Stimulated activated CD4-positive, alpha-beta T cell treated with anti-CD3 and anti-CD28 coated beads, TNF-alpha, amount 100 ng/mL, for 4 hours (primary cell): ENCODE data around the gene RNF112.

Experiments used
- DNase-seq, 3 experiments: peaks; one replicate each; pipeline ENCODE4 v3.0.0-alpha.2; 2020; ENCODE audit warnings: low read depth in 3 of 3

Gene RNF112

DNA sequence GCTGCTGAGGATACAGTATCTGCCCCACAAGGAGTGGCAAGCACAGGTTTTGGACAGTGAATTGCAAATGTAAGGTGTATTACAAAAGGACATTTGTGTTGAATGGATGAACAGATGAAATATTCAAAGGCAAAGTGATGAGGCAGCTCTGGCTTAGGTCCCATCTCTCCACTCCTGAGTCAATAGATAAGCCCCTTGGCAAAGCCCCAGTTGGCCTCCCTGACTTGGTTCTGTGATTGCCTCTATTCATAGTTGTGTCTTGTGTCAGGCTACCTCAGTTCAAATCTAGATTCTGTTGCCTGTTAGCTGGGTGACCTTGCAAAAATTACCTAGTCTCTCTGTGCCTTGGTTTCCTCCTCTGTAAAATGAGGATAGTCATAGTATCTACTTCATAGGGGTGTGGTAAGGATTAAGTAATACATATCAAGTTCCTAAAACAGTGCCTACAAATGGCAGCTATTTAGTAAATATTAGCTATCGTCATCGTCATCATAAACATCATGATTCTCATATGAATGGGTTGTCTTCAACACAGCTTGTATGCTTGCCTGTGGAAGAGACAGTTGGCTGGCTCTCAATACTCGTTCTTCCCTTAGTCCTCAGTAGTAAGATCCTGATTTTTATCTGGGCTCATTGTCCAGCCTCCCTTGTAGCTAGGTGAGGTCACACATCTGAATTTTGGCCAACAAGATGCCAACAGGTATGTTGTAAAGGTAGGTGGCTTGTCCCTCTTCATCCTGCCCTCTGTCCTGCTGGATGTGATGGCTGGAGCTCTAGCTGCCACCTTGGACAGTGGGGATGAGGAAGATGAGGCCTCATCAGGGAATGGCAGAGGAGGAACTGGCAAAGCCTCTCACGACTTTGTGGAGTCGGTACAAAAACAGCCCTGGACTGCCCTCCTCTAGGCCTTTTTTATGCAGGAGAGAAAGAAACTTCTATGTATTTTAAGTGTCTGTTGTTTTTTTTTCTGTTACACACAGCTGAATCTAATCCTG, 21.9 kb upstream of the RNF112 start:
- no peak for DNase-seq

DNA sequence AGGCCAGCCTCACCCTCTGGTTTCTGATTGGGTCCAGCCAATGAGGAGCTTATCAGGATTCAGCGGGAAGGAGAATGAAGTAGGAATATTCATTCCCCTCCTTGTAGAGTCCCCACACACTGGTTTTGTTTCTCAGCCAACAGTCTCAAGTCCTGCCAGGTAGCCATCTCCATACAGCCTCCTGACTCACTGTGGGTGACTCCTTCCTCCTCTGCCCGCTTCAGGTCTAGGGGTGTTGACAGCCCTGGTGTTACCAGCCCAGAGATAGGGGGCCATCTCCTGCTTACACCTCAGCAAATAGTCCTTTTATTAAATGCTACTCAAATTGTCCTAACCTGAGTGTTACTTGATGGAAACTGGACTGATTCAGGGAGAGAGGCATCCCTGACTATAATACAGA, 20.1 kb upstream of the RNF112 start:
- DNase-seq = no peak

DNA sequence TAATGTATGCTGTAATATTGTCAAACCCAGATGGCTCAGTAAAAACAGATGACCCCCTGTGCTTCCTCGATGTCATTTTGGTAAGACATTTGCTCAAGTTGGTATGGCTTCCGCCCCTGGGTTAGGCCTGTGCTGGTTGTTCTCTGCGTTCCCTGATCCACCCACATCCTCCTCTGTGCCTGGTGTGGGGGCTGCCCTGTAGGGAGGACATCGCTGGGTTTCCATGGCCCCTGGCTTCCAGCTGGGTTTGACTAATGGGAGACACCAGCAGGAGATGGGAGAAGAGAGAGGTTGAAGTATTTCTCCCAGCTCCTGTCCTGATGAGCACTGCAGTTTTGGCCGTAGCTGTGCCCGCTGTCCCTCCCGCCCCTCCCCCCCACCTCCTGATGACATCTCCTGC, 19.6 kb upstream of the RNF112 start:
- no peak for DNase-seq

DNA sequence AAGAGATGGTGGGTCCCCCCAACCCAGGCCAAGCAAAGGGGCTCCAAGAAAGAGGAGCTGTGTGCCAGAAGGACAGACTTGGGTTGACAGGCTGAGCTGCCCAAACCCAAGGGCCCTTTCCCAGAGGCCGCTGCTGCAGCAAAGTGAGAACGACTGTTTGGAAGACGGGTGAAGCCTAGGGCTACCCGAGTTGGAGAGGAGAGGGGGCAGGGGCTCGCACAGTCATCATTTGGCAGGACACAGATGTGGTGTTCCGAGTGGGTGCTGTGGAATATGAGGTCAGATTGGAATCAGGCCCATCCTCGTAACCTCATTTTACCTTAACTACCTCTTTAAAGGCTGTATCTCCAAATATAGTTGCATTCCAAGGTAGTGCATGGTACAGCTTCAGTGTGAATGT, 18.7 kb upstream of the RNF112 start:
- DNase-seq = no peak

DNA sequence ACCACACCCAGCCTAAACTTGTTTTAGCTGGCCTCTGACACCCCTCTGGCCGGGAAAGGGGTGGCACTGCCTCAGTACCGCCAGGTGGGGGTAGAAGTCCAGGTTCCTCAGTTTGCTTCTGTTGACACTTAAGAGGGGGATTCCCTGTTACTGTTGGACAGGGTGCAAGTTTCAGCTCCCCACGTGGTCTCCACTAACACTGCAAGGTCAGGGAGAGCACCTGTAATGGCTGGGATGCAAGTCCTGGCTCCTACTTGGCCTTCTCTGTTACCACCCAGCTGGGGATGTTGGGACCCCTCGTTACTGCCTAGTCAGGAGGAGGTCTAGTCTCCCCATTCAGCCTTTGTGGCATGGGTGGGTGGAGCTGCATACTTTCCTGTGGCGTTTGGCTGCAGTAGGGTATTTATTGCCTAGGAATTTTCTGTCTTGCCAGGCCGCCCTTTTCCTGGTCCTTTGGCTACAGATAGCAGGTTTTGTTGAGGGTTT, 13.4 kb upstream of the RNF112 start:
- DNase-seq = no peak

DNA sequence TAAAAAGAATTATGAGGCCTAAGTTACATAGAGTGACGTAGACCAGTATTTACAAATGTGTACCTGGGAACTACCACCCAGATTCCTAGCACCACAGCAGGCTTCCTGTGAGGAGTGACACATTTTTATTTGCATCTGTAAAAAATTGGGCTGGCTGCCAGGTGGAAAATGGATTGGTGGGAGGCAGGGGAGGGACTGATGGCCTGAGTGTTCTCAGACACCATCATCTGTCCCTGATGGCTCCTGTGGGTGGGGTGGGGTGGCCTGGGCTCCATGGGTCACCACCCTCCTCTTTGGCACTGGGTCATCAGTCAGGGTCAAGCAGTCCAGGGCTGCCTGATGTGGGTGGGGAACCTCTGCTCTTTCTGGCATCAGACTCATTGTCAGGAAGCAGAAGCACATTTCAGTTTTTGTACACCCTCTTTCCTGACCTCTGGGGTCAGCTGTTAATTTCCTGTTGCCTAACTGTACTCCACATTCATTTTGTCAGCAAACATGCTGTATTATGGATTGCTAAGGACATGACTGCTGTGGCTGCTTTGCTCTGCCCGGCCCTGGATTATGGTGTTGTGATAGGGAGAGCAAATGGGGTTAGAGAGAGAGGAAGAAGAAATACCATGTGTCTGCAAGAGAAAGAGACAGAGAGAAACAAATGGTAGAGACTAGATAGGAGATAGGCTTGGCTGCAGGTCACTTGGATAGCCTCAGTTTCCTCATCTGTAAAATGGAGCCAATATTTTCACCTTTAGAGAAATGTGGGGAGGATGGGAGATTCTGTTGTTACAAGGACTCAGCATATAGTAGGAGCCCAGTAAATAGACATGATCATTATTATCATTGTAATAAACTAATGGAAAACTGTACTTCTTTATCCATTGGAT, 12.5 kb upstream of the RNF112 start:
- no peak for DNase-seq

DNA sequence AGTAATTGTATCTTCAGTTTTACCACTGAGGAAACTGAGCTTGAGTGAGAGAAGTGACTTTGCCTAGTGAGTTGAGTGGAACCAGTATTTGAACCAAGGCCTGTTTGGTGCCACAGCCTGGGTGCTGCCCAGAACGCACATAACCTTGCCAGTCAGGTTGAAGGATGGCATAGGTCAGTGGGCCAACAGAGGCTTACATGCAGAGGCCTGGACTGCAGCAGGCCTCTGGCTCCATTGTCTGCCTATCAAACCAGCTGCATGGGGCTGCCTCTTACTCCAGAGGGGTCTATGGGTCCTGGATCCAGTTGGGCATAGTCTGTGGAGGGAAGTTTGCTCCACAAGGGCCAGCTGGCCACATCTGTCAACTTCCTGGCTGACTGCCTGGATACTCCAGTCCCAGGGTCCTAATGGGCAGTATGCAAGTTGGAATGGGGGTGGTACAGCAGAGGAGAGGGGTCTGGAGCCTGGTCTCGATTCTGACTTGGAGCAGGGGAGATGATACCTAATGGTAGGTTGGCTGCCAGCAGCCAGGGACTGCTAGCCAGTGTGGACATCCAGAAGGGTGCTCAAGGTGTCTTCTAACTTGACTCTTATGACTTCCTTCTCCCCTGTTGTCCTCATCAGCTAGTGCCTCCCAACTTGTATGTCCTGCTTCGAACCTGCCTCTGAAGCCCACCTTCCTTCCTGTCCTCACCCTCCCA, 11.1 kb upstream of the RNF112 start:
- DNase-seq = no peak

DNA sequence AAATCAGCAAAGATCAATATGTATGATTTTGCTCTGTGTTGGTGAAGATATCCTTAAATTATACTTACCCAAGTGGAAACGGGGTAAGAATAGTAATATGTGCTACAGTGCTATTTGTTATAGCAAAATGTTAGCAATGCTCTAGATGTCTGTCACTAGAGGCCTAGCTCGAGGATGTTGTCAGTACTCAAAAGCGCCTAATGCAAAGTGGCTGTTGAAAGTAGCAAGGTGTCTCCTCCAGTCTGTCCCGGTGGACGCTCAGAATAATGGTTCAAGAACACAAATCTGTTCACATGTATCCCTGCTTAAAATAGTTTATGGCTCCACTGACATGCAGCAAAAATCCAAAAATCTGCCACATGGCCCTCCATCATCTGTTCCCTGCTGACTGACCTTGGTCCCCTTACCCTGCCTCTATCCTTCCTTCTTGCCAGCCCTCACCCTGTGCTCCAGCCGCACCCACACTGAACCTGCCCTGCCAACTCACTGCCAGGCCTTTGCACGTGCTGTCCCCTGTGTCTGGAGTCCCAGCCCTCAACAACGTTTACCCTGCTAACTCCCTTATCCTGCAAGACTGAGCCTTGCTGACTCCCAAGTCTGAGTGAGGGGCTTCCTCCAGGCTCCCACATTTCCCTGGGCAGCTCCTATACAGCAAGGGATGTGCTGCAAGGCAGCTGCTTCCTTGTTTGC, 9.6 kb upstream of the RNF112 start:
- no peak for DNase-seq

DNA sequence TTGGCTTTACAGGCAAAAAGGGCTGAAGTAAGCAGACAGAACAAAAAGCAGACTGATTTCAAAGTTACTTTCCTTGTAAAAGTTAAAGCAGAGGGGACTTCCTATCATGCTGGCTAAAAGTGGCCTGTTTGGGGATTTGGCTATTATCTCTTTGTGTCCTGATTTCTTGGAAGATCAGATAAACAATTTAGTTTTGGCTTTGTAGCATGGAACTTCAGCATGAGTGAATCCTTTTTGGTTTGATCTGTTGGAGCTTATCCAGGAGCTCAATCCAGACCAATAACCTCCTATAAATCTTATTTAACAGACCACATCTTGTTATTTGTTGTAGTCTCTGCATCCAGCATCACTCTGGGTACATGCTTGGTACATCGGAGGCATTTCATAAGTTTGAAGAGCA, 8.9 kb upstream of the RNF112 start:
- DNase-seq = no peak

DNA sequence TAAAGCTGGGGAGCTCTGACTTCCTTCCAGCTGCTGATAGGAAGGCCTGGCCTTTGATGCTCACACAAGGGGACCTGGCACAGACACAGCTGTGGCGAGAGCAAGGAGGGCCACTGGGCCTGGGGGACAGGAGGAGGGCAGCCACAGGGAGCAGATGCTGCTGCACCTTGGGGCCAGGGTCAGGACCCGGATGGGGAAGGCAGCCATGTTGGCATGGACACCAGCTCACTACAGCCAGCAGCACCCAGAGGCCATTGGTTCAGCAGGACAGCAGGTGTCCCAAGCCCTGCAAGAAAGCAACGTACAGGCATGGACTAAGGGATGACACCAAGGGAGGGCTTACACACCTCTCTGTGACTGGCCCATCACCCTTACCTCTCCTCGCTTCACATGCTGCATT, 8.0 kb upstream of the RNF112 start:
- DNase-seq = no peak

DNA sequence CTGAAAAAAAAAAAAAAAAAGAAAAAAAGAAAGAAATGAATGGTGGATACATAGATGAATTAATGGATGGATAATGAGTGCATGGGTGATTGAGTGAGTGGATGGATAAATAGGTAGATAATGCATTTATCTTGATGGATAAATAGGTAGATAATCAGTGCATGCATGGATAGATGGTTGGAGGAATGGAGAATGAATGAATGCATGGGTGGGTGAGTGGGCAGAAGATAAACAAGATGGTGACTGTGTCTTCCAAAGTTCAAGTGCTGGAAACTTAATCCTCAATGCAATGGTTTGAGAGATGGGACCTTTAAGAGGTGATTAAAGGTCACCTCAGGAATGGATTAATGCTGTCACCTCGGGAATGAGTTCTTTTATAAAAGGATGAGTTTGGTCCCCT, 6.8 kb upstream of the RNF112 start:
- DNase-seq = no peak

DNA sequence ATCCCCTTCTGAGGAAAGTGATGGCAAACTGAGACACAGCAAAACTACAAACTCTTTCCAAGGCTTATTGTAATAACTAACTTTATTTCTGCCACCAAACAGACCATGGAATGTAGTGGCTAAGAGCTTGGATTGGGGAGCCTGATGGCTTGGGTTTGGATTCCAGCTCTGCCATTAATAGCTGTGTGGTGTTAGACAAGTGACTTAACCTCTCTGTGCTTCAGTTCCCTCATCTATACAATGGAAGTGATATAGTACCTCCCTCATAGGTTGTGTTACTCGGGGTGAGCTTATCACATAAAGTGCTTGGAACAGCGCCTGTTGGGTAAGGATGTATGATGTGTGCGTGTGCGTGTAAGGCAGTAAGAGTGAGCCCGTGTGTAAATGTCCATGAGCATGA, 5.9 kb upstream of the RNF112 start:
- no peak for DNase-seq

DNA sequence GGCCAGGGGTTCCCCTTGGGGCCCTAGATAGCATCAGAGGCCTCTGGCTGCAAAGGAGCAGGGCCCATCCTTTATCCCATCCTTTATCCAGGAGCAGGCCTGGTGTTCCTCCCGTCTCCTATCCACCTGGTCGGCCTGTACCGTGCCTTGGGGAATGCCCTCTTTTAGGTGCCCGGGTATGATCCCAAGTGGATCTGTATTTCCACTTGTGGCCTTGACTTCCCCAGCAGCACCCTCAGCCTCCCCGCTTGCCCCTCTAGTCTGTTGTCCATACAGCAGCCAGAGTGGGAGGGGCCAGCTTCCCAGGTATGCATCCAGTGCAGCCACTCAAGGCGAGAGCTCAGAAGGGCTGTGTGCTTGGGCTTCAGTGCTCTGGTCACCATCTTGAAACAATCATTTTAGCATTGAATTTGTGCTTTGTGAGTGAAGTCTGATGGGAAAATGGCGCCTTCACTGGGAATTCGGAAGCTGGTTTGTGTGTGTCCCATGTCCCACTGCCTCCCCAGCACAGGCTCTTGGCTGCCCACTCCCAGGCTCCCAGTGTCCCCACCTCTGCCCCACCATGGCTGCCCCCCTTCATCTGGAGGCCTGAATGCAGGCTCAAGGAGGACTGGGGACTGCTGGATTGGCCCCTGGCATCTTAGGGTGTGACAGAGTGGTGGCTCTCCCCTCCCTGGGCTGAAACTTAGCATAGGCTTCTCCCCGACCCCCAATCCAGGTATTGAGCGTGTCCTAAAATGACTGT, 3.3 kb upstream of the RNF112 start:
- no peak for DNase-seq

DNA sequence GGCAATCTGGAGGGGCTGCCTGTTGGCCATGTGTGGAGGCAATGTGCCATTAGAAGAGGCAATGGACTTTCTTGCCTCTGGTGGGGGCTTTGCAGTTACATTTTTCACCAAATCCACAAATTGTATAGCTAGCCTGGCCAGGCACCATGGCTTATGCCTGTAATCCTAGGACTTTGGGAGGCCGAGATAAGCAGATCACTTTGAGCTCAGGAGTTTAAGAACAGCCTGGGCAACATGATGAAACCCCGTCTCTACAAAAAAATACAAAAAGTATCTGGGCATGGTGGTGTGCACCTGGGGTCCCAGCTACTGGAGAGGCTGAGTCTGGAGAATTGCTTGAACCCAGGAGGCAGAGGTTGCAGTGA, 2.7 kb upstream of the RNF112 start:
- DNase-seq = no peak

DNA sequence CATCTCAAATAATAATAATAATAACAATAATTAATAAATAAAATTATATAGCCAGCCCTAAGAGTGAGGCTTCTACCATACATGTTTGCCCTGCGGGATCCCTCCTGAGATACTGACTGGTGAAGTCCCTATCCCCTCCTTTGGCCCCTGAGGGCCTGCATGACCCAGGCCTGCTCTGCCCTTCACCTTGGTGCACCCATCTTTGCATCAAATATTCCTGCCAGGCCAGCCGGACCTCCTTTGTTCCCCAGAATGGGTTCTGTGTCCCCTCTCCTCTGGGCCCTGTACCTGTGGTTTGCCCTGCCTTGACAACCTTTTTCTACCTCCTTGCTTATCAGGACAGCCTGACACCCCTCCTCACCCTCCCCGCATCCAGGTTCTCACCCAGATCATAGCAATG, 2.0 kb upstream of the RNF112 start:
- no peak for DNase-seq

DNA sequence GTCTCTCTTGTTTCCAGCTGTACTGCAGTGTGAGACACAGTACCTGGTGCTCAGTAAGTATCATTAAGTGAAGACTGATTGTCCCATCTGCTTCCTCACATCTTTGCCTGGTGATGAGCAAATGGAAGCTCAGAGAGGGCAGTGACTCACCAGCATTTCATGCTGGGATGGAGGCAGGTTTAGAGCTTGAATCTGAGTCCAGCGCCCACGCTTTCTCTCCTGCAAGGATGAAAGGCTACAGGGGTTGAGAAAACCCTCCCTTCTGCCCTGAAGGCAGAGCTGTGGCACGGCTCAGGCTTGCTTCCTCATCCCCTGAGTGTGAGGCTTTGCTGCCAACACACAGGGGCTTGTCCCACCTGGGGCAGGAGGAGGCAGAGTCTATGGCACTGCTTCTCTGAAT, 1.5 kb upstream of the RNF112 start:
- no peak for DNase-seq

DNA sequence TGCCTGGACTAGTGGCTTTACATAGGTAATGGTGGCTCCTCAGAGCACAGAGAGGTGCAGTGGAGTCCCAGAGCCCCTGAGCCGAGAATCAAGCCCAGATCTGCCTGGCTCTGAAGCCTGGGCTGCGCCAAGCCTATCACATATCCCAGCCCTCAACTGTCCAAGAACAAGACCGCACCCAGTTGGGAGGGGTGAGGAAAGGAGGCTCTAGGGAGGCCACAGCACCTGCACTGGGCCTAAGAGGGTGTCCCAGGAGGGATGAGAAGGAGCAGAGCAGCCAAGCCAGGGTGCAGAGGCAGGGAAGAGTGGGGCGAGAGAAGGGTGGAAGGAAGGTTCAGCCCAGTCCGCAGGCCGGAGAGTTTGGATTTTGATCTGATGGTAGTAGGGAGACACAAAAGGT, 941 bp upstream of the RNF112 start:
- DNase-seq = no peak

DNA sequence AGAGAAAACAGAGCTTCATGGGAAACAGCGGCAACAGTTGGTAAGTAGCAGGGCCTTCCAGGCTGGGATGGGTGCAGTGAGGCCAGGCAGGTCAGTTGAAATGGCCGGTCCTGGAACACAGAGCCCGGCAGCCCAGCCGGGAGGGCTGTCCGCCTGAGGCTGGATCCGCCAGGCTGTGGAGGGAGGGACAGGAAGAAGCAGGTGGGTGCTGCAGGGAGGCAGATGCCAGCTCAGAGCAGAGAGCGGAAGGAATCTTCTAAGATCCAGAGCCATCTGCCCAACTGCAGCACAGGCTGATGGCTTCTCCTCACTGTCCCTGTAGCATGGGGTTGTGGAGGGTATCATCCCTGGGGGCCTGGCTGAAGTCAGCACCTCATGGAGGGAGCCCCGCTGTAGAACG, 599 bp downstream of the RNF112 start:
- DNase-seq = no peak

DNA sequence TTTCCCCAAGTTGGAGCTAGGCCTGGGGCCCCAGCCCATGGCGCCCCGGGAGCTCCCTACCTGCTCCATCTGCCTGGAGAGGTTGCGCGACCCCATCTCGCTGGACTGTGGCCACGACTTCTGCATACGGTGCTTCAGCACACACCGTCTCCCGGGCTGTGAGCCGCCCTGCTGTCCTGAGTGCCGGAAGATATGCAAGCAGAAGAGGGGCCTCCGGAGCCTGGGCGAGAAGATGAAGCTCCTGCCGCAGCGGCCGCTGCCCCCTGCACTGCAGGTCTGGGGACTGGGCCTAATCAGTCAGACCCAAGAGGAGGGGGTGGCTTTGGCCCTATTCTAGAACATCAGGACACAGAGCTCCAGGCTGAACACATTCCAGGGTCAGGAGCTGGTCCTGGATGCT, 1.5 kb downstream of the RNF112 start:
- DNase-seq = no peak

DNA sequence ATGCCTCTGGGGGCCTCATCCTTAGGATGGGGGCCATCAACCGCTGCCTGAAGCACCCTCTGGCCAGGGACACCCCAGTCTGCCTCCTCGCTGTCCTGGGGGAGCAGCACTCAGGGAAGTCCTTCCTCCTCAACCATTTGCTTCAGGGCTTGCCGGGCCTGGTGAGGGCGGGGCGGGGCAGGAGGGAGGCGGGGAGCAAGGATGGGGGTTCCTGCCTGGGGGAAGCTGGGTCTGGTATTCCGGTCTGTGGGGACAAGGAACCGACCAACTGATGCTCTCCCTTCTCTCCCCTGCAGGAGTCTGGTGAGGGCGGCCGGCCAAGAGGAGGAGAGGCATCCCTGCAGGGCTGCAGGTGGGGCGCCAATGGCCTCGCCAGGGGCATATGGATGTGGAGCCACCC, 2.0 kb downstream of the RNF112 start:
- no peak for DNase-seq

DNA sequence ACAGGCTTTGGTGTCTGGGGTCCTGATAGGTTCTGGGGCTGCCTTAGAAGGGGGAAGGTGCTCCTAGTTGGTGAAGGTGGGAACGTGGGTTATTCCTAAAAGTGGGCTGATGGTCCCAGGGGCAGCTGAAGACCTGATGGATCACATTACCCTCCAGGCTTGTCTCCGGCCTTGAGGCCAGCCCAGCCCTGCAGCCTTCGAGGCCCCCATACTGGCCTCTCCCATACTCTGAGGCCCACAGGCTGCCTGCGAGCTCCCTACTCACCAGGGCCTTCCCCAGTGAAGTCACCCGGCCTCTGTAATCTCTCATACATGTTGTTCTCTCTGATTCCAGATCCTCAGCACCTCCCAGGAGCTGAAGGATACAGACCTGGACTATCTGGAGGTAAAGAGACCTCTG, 2.7 kb downstream of the RNF112 start:
- no peak for DNase-seq
